ENCODE measurements around the gene GPR108.

DNA sequence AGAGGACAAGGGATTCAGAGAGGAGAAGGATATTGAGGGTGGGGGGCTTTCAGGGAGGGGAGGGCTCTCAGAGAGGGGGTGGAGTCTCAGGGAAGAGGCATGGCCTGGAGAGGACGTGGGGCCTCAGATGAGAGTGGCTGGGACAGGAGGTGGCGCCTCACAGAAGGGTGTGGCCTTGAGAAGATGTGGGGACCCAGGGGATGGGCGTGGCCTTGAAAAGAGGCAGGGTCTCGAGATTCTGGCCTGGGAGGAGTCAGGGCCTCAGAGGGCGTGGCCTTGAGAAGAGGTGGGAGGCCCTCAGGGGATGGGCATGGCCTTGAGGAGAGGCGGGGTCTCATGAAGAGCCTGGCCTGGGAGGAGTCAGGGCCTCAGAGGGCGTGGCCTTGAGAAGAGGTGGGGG lies 43.7 kb downstream of the GPR108 start:
- TF ChIP-seq ZBTB1 (tag by site-specific recombination; IDR thresholded peaks at IDR 0.05) (no peak), SP2 (tag by site-specific recombination; IDR thresholded peaks at IDR 0.05) (no peak), HOXA7 (CRISPR knock-in tag; IDR thresholded peaks at IDR 0.05; ENCODE audit: borderline replicate concordance) (no peak)

Measured in HEK293 (cell line).